AG04450 (cell line): ENCODE measurements around the gene UTY. TPM values are rescaled to one million over a fixed set of nuclear protein-coding genes. Genes with fewer than 3 reads are reported as not detected.

Experiments used
- CTCF ChIA-PET: fragments of 300-600, 350-600 bp; formaldehyde crosslinking; extraction: SDS; loops from one replicate; lab custom pipeline; 2022; ENCODE audit warnings: antibody characterized with exemption, inconsistent platforms; lab: Charles Lee
- POLR2A ChIA-PET: fragments of 350-600 bp; formaldehyde crosslinking; extraction: SDS; loops from one replicate; lab custom pipeline; 2021; ENCODE audit warnings: antibody characterized with exemption, inconsistent platforms; lab: Yijun Ruan, JAX
- DNase-seq: peaks from one replicate; pipeline ENCODE4 v3.0.0-alpha.2; 2011; ENCODE audit warnings: low read depth, low spot score
- H3K27ac ChIP-seq: one replicate; pipeline ENCODE4 v1.5.1; 2012; ENCODE audit warnings: low read depth, low read length, control low read depth
- H3K27me3 ChIP-seq: one replicate; pipeline ENCODE4 v1.6.0; 2012; ENCODE audit warnings: low read length; ENCODE audit not compliant: control insufficient read depth, insufficient read depth
- H3K4me3 ChIP-seq: 2 replicates; pipeline ENCODE4 v1.5.1; 2011; ENCODE audit warnings: mild to moderate bottlenecking, low read depth, low read length, control low read depth
- H3K9me3 ChIP-seq: 2 replicates; pipeline ENCODE4 v1.5.1; 2012; ENCODE audit warnings: low read length; ENCODE audit not compliant: control insufficient read depth, insufficient read depth
- CTCF ChIP-seq: IDR thresholded peaks from 2 replicates; pipeline ENCODE4 v1.5.1; 2011; ENCODE audit warnings: low read depth, low read length, control low read depth, inconsistent platforms
- polyA plus RNA-seq: library from polyadenylated mRNA; depleted of rRNA; stranded (reverse); fragments of >200 nt; gene quantifications from 2 replicates; pipeline ENCODE4 v1.2.3, GENCODE V29; 2011; rRNA removed

Gene UTY
- polyA plus RNA-seq, 1 experiment: 11.0 TPM

- no peak for TF ChIP-seq CTCF
- Histone ChIP-seq H3K27me3 (no peaks in the 10 kb centered on the region), H3K4me3 (no peak overlapping the region), H3K9me3 (no peaks in the 10 kb centered on the region), H3K27ac (no peak overlapping the region)
- DNase-seq: no peak
- ChIA-PET CTCF (no interaction called here), POLR2A (no interaction called here)
Observed at GRCh38 chrY:13205214-13205613, 274.6 kb downstream of the UTY start.

Other genes with a start within 250 kb of the UTY start
- 0.14 and 0.19 TPM in 2 replicates for gene TMSB4Y, start 223.9 kb upstream of the UTY start, polyA plus RNA-seq